HG03064 (cell line): ENCODE data around the gene GLRA1.

ENCODE experiments used
- ATAC-seq: cut with Tn5 transposase; IDR thresholded peaks from one replicate; pipeline ENCODE4 v1.9.1; 2021; ENCODE audit warnings: low read depth; ENCODE audit not compliant: unreplicated experiment

GLRA1 gene

DNA sequence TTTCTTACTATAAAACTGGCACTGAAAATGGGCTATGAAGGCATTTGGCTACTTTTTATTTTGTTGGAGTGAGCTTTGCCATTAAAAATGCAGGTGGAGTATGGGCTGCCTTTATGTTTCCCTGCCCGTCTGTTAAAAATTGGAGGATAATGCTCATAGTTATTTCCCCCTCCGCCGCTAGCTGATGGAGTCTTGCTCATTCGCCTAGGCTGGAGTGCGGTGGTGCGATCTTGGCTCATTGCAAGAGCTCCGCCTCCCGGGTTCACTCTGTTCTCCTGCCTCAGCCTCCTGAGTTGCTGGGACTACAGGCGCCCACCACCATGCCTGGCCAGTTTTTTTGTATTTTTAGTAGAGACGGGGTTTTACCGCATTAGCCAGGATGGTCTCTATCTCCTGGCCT, 144.3 kb downstream of the GLRA1 start:
- no peak for ATAC-seq

DNA sequence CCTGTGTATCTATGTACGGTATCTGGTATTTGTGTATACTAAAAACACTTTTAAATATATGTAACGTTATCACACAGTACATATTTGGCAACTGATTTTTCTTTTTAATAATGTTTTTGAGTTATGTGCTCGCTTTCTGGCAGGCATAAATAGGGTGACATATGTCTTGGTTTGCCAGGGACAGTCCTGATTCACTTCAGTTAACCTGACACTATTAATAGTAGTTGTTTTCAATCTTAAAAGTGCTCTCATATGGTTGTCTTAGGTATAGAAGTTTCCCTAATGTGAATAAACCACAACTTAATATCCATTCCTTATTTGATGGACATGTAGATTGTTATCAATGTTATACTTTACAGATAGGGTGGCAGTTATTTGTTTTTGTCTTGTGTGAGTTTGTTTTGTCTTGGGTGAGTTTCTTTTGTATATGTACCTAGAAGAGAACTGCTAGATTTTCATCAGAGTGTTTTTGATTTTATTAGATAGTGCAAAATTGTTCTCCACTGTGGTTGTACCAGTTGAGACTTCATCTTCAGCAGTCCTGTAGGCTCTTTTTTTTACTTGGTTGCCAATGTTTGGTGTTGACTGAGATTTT, 145.0 kb downstream of the GLRA1 start:
- no peak for ATAC-seq

DNA sequence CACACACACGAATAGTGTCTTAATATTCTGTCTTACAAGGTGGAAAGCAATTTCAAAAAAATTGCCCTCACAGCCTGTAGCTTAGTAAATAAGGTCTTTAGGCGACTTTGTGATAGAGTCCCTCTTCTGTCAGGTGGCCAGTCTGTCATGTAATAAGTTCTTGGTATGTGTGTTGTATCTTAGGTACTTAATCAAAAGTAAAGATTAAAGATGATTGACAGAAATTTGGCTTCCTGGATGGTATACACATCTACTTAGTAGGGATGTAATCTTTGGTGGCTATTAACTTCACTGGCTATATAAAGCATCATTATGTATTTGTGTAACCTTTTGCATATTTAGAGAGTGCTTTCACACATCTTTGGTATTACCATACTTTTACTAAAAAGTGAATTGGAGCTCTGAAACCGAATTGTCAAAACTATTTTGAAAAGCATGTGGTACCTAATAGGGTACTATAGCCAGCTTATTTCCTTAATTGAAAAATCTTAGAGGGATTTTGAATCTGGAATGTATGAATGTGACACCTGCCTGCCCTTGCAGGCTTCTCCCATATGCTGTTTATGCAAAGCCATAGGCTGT, 149.5 kb downstream of the GLRA1 start:
- no peak for ATAC-seq

DNA sequence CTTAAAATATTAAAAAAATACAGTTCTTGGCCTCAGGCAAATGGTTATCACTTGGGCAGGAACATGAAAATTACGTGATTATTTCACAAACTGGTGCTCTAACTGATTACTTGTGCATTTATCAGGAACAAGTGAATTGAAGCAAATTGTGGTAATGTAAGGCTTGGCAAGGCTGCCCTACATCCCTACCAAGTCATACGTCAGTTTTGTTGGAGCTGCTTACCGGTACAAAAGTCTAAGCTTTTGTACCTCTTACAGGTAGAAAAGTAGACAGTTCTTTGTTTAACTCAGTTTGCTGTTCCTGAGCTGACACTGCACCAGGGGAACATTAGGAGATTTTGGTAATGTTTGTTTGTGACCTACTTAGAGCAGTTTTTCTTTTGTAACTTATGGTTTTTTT, 150.7 kb downstream of the GLRA1 start:
- no peak for ATAC-seq

DNA sequence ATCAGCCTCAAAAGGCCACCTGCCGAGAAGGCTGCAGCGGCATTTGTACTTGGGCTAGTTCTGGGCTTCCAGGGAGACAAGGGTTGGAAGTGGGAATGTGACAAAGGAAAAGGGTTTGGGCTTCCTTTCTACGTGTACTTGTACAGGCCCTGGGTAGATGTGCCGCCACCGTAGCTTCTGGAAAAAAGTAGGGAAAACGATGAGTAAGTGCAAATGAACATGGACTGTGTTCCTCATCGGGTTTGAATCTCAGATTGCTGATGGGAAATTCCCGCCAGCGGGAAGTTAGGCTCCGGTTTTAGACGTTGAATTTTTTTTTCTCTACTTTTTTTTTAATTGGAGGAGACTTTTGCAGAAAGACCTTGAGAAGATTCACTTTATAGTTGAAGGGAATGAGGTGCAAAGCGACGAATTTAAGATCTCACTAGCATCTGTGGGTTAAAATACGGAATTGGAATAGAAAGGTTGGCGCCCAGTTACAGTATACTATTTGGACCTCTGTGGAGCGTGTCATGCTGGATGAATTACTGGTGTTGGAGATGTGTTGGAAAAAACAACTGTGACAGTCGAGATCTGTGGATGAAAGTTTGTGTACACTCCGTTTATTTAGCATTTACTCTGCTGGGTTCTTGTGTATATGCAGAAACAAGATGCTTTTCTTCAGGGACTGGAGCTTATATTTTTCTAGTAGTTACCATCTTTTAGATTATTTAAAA, 151.6 kb downstream of the GLRA1 start:
- ATAC-seq, result no peak
